Smooth muscle cell of the umbilical artery (primary cell): Measurements from ENCODE around the gene MAPKAPK2. TPM values are rescaled to one million over a fixed set of nuclear protein-coding genes. Genes with fewer than 3 reads are reported as not detected.

Experiments used
- total RNA-seq: library from RNA; depleted of rRNA; stranded (reverse); fragments of >200 nt; gene quantifications from 2 replicates; pipeline ENCODE4 v1.2.3, GENCODE V29; 2014

Gene MAPKAPK2
- 32.1 and 52.4 TPM in 2 replicates for total RNA-seq

DNA sequence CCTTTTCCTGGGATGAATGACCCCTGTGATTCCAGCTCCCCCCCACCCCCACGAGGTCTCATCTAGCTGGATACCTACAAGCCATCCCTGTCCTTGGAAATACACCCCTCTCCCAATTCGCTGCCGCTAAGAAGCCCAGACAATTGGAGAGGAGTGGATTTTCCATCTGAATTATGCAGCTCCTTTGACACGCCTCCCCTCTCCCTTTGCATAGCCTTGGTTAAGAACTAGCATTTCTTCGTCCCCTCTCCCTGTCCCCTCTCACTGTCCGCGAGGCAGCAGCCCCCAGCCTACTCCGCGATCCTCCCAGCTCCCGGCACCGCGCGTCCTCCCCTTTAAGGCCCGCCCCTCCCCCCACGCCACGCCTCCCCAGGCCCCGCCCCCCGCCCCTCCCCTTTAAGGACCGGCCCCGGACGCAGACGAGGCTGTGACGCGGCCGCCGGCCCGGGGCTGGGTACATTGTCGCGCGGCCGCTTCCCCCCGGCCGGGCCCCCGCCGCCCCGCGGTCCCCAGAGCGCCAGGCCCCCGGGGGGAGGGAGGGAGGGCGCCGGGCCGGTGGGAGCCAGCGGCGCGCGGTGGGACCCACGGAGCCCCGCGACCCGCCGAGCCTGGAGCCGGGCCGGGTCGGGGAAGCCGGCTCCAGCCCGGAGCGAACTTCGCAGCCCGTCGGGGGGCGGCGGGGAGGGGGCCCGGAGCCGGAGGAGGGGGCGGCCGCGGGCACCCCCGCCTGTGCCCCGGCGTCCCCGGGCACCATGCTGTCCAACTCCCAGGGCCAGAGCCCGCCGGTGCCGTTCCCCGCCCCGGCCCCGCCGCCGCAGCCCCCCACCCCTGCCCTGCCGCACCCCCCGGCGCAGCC lies at the start of gene MAPKAPK2:
Gene MAPKAPK2, plus strand, starts transcription at position 428 of the 856 bp plus-strand sequence. Its CDS starts 325 bp downstream, at position 753.

DNA sequence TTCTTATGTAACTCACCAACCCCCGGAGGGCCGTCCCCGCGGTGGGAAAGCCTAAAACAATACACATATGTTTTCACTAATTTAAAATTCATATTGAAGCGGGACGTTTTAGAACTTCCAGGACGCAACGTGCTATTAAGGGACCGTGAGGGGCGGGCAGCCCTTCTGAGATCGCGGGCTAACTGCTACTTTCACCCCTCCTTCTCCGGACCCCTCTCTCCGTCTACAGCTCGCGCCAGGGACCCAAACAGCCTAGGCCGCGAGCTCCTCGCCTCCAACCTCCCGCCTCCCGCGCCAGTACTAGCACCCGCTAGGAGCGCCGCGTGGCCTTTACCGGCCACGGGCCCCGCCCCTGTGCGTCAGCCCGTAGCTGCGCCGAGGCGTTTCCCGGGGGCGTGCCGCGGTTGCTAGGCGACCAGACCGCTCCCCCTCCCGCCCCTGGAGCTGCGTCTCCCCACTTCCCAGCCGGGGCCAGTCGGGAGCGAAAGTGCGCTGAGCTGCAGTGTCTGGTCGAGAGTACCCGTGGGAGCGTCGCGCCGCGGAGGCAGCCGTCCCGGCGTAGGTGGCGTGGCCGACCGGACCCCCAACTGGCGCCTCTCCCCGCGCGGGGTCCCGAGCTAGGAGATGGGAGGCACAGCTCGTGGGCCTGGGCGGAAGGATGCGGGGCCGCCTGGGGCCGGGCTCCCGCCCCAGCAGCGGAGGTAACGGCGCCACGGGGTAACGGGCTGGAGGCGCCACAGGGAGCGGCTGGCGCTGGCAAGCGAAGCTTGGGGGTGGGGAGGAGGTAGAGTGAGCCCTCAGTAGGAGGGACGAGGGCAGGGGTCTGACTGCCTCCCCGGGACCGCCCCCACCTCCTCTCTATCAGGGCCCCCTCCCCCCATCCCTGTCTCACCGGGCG lies 49.4 kb upstream of the MAPKAPK2 start, which contains the start of gene DYRK3:
Gene DYRK3, plus strand, starts transcription at position 457 of the 898 bp plus-strand sequence. Its CDS starts 168 bp downstream, at position 625.

DNA sequence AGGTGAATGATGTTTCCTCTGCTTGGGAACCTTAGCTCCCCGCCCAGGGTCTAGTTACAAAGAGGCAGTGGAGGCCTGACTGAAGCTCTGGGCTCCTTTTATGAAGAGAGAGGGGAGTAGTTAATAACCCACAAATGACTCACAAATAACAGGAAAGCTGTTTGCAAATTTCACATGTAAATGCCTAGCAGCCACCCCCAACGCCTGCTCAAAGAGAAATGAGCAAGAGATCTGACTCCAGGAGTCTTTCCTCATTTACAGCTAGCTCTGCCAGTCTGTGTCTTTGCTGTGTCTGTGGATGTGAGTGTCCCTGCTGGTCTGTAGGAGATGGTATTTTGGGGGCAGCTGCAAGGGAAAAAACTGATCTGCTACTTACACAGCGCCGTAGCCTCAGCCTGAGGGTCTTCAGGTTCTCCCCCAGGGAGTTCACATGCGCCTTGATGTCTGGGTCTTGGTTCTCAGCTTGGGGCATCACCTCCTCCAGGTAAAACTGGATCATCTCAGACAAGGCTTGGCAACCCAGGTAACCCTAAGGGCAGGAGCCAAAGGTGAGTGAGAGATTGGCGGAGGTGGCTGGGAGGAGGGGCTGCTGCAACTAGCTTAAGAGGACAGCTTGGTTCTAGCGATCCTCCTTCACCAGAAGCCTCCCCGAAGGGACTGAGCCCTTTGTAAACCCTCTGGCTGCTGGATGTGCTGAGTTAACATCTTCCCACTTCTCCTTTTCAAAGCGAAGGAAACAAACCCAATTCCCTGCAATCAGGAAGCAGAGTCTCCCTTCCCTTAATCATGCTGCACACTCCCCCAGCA lies 86.0 kb downstream of the MAPKAPK2 start, which contains the start of gene IL19:
Gene IL19, plus strand, starts transcription at position 243 of the 807 bp plus-strand sequence. CDS start 65,890 bp downstream, outside the sequence.

DNA sequence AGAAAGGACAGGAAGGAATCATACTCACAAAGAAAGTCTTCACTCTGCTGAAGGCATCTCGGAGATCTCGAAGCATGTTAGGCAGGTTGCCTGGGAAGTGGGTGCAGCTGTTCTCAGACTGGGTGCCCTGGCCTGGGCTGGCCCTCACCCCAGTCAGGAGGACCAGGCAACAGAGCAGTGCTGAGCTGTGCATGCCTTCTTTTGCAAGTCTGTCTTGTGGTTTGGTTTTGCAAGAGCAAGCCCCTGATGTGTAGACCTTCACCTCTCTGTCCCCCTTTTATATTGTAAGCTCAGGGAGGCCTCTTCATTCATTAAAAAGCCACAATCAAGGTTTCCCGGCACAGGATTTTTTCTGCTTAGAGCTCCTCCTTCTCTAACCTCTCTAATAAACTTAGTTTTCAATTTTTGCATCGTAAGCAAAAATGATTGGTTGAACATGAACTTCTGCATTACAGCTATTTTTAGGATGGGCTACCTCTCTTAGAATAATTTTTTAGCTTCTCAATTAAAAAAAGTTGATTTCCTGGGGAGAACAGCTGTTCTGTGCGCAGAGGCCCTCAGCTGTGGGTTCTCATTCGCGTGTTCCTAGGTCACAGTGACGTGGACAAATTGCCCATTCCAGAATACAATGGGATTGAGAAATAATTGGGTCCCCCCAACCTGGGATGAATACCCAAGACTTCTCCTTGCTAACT lies 87.7 kb downstream of the MAPKAPK2 start, which contains the start of gene IL10:
Gene IL10, minus strand, starts transcription at position 252 of the 695 bp plus-strand sequence. Its CDS starts 59 bp downstream, at position 193.

Other genes with a start within 250 kb of the MAPKAPK2 start
- gene IKBKE, start 214.4 kb upstream of the MAPKAPK2 start, total RNA-seq = 21.7 and 30.7 TPM in 2 replicates
- 1.2 and 2.4 TPM in 2 replicates for gene RASSF5, start 177.4 kb upstream of the MAPKAPK2 start, total RNA-seq
- gene EIF2D, start 72.4 kb upstream of the MAPKAPK2 start, total RNA-seq = 47.4 and 53.2 TPM in 2 replicates
- 27.6 and 34.5 TPM in 2 replicates for gene DYRK3, start 49.4 kb upstream of the MAPKAPK2 start, total RNA-seq
- not detected in 2 replicates for gene IL19, start 85.9 kb downstream of the MAPKAPK2 start, total RNA-seq
- not detected in 2 replicates for gene IL10, start 87.6 kb downstream of the MAPKAPK2 start, total RNA-seq
- not detected in 2 replicates for gene IL20, start 180.7 kb downstream of the MAPKAPK2 start, total RNA-seq
- gene IL24, start 212.5 kb downstream of the MAPKAPK2 start, total RNA-seq = not detected in 2 replicates
- not detected in 2 replicates for gene FCMR, start 237.0 kb downstream of the MAPKAPK2 start, total RNA-seq